ENCODE measurements around the gene SLC66A1.

Gene SLC66A1

DNA sequence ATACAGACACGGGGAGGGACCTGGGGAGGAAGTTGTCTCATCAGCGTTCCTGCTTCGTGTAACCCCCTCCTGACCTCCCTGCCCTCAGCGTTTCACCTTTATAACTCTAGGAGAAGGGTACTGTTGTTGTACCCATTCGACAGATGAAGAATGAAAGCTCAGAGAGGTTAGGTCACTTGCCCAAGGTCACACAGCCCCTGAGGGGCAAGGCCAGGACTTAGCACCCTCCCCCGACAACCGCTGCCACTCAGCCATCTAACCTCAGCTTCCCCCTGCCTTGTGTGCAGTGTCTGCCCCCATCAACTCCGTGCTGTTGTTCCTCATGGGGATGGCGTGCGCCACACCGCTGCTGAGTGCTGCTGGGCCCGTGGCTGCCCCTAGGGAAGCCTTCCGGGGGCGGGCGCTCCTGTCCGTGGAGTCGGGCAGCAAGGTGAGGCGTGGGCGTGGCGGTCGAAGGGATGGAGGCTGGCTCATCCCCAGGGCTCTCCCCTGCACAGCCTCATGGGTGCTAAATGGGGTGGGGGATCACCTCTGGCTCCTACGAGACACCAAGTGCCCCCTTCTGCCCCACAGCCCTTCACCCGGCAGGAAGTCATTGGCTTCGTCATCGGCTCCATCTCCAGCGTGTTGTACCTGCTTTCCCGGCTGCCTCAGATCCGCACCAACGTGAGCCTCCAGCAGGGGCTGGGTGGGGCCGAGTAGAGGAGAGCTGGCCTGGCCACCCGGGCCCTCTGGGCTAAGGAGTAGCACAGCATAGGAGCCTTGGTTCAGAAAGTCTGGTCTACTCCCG lies 14.0 kb downstream of the SLC66A1 start:
- Histone ChIP-seq H3K4me2 (ENCODE audit: low read depth, low read length, poor library complexity, severe bottlenecking) (no peak overlapping the region), H2AFZ (ENCODE audit: low read length) (no peak overlapping the region), H3K4me1 (ENCODE audit: insufficient read depth, low read length, poor library complexity, severe bottlenecking) (no peaks in the 10 kb centered on the region), H3K36me3 (ENCODE audit: insufficient read depth, low read length) (no peaks in the 10 kb centered on the region; the same call in 1 of the 2 replicates), H3K9ac (ENCODE audit: low read depth, low read length, poor library complexity, severe bottlenecking) (no peak overlapping the region), H3K27me3 (ENCODE audit: insufficient read depth, low read length, poor library complexity, severe bottlenecking) (no peaks in the 10 kb centered on the region), H3F3A (ENCODE audit: low read depth) (no peaks in the 10 kb centered on the region), H3K9me3 (ENCODE audit: insufficient read depth, low read depth, low read length) (no peaks in the 10 kb centered on the region), H3K4me3 (ENCODE audit: low read length, poor library complexity, severe bottlenecking) (no peak overlapping the region), H3K9me2 (replicated peaks; ENCODE audit: low read depth, low read length) (no peaks in the 10 kb centered on the region), H3K79me2 (ENCODE audit: insufficient read depth, low read length) (no peaks in the 10 kb centered on the region), H4K20me1 (ENCODE audit: insufficient read depth, low read length, poor library complexity, severe bottlenecking) (no peaks in the 10 kb centered on the region)
- TF ChIP-seq CTCF (conservative IDR thresholded peaks at IDR 0.05; ENCODE audit: low read length) (no peak), EZH2phosphoT487 (IDR thresholded peaks at IDR 0.05; ENCODE audit: borderline replicate concordance) (no peak)

DNA sequence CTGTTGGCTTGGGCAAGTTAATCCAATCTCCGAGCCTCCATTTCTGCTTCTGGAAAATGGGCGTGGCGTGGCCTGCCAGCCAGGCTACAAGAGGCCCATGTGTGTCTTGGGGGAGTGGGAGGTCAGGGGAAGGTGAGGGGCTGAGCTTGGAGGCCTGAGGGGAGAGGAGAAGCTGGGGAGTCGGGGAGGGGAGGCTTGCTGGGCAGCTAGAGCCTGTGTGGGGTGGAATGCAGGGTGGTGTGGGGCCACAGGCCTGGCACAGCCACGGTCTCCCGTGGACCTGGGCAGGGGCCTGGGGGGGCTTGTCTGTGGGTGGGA lies 14.6 kb downstream of the SLC66A1 start:
- no peaks in the 10 kb centered on the region; the same call in 1 of the 2 replicates for H3K36me3 ChIP-seq (ENCODE audit: insufficient read depth, low read length)
- no peaks in the 10 kb centered on the region for H3K9me2 ChIP-seq (replicated peaks; ENCODE audit: low read depth, low read length)
- H4K20me1 ChIP-seq (ENCODE audit: insufficient read depth, low read length, poor library complexity, severe bottlenecking): no peaks in the 10 kb centered on the region
- H3K4me3 ChIP-seq (ENCODE audit: low read length, poor library complexity, severe bottlenecking): no peak overlapping the region
- no peaks in the 10 kb centered on the region for H3K9me3 ChIP-seq (ENCODE audit: insufficient read depth, low read depth, low read length)
- H3K9ac ChIP-seq (ENCODE audit: low read depth, low read length, poor library complexity, severe bottlenecking): no peak overlapping the region
- no peaks in the 10 kb centered on the region for H3K4me1 ChIP-seq (ENCODE audit: insufficient read depth, low read length, poor library complexity, severe bottlenecking)
- H3F3A ChIP-seq (ENCODE audit: low read depth): no peaks in the 10 kb centered on the region
- H3K79me2 ChIP-seq (ENCODE audit: insufficient read depth, low read length): no peaks in the 10 kb centered on the region
- no peak overlapping the region for H2AFZ ChIP-seq (ENCODE audit: low read length)
- H3K4me2 ChIP-seq (ENCODE audit: low read depth, low read length, poor library complexity, severe bottlenecking): no peak overlapping the region
- no peak for TF ChIP-seq CTCF (conservative IDR thresholded peaks at IDR 0.05; ENCODE audit: low read length)
- TF ChIP-seq EZH2phosphoT487 (IDR thresholded peaks at IDR 0.05; ENCODE audit: borderline replicate concordance): no peak
- no peaks in the 10 kb centered on the region for H3K27me3 ChIP-seq (ENCODE audit: insufficient read depth, low read length, poor library complexity, severe bottlenecking)

GRCh38 chr1:19327301-19327700 lies 15.2 kb downstream of the SLC66A1 start:
- no peak overlapping the region for H3K9ac ChIP-seq (ENCODE audit: low read depth, low read length, poor library complexity, severe bottlenecking)
- H2AFZ ChIP-seq (ENCODE audit: low read length): no peak overlapping the region
- H3K4me2 ChIP-seq (ENCODE audit: low read depth, low read length, poor library complexity, severe bottlenecking): no peak overlapping the region
- H3K36me3 ChIP-seq (ENCODE audit: insufficient read depth, low read length): no peaks in the 10 kb centered on the region; the same call in 1 of the 2 replicates
- no peaks in the 10 kb centered on the region for H3K9me3 ChIP-seq (ENCODE audit: insufficient read depth, low read depth, low read length)
- H3K79me2 ChIP-seq (ENCODE audit: insufficient read depth, low read length): no peaks in the 10 kb centered on the region
- no peak for TF ChIP-seq EZH2phosphoT487 (IDR thresholded peaks at IDR 0.05; ENCODE audit: borderline replicate concordance)
- no peak for TF ChIP-seq CTCF (conservative IDR thresholded peaks at IDR 0.05; ENCODE audit: low read length)
- no peaks in the 10 kb centered on the region for H3K9me2 ChIP-seq (replicated peaks; ENCODE audit: low read depth, low read length)
- no peaks in the 10 kb centered on the region for H4K20me1 ChIP-seq (ENCODE audit: insufficient read depth, low read length, poor library complexity, severe bottlenecking)
- H3K4me1 ChIP-seq (ENCODE audit: insufficient read depth, low read length, poor library complexity, severe bottlenecking): no peaks in the 10 kb centered on the region
- H3K4me3 ChIP-seq (ENCODE audit: low read length, poor library complexity, severe bottlenecking): no peak overlapping the region
- H3K27me3 ChIP-seq (ENCODE audit: insufficient read depth, low read length, poor library complexity, severe bottlenecking): no peaks in the 10 kb centered on the region
- no peaks in the 10 kb centered on the region for H3F3A ChIP-seq (ENCODE audit: low read depth)

Data from Loucy (cell line).